Lung microvascular endothelial cell (primary cell): ENCODE measurements around the gene KATNB1. TPM values are rescaled to one million over a fixed set of nuclear protein-coding genes. Genes with fewer than 3 reads are reported as not detected.
"Not testable (repeated sequence)": the region's sequence is repeated elsewhere in the genome, so short reads cannot be mapped to it uniquely, and the experiment has no call there.

ENCODE experiments used
- DNase-seq, 2 donors: peaks; one replicate each; pipeline versions ENCODE4 v3.0.0 to v3.0.0-alpha.2; 2010; ENCODE audit warnings: low read depth in 2 of 2
- total RNA-seq: library from RNA; depleted of rRNA; stranded (reverse); fragments of >200 nt; gene quantifications from 2 replicates; pipeline ENCODE4 v1.2.1, GENCODE V29; 2014

The KATNB1 gene
- total RNA-seq, 1 donor from 2014 or later: 23.2 TPM

- DNase-seq: no peak
These were observed 7.9 kb downstream of the KATNB1 start for GRCh38 chr16:57743458-57743857.

DNA sequence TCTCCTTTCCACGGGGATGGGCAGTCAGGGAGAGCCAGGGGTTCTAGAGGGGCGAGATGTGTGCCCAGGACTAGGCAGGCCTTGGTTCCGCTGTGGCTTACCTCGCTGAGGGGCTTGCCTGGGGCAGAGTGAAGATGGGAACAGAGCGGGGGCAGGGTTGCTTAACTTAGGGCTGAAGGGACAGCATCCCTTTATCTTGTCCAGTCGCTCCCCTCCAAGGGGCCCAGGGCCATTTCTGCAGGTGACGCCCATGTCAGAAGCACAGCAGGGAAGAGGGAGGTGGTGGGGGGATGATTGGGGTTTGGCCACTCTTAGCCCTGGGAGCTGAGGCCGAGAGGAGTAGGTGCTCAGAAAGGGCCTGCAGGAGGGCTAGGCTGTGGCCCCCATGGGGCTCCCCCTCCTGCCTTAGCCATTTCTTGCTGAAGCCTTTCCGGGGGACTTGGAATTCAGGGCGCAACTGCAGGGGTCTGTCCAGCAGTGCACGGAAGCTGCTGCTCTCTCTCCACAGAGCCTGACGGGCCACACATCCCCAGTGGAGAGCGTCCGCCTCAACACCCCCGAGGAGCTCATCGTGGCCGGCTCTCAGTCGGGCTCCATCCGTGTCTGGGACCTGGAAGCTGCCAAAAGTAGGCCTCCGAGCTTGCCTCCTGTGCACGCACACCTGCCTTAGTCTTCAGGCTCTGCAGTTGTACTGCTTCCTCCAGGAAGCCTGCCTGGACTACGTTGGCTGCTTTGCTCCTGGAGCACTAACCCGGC is 8.5 kb downstream of the KATNB1 start:
- DNase-seq: no peak

DNA sequence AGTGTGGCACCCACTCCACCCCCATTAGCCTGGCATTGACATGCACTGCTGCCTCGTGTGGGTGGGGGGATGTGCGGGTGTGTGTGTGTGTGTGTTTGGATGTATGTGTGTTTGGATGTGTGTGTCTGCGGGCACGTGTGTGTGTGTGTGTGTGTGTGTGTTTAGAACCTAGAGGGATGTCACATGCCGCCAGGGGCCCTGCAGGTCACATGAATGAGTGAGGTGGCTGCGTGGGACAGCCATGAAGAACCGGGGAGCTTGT is 9.0 kb downstream of the KATNB1 start:
- DNase-seq: no peak

- no peak for DNase-seq
These were observed 10.2 kb downstream of the KATNB1 start for GRCh38 chr16:57745768-57746167.

GRCh38 chr16:57746316-57746715 is 10.7 kb downstream of the KATNB1 start:
- DNase-seq: not testable (repeated sequence)

DNA sequence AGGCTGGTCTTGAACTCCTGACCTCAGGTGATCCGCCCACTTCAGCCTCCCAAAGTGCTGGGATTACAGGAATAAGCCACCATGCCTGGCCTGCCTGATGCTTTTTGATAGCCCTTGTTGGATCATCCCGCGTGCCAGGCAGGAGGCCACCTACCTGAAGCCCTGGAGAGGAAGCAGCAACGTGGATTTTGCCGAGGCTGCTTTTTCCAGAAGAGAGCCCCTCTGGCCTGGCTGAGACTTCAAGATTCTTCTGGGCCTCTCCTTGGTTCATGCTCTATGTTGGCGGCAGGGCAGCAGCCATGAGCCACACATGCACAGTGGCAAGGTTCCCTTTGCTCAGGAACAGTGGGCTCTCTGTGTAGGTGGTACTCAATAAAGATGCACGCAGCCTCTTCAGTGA is 11.5 kb downstream of the KATNB1 start:
- DNase-seq: no peak

GRCh38 chr16:57747496-57747895 is 11.9 kb downstream of the KATNB1 start:
- no peak for DNase-seq

DNA sequence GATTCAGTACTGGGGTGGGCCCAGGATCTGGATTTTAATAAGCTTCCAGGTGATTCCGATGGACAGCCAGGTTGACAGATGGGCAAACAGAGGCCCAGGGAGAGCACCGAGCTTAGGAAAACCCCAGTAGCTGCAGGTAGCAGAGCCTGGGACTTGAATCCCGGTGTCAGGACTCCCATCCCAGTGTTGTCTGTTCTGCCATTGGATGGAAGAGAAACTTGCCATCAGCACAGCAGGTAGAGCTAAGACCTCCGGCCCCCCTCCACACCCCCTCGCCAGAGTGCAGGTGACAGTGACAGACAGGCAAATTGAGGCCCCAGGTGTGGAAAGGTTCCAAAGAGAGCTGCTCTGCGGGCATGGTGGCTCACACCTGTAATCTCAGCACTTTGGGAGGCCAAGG is 12.4 kb downstream of the KATNB1 start:
- no peak for DNase-seq

DNA sequence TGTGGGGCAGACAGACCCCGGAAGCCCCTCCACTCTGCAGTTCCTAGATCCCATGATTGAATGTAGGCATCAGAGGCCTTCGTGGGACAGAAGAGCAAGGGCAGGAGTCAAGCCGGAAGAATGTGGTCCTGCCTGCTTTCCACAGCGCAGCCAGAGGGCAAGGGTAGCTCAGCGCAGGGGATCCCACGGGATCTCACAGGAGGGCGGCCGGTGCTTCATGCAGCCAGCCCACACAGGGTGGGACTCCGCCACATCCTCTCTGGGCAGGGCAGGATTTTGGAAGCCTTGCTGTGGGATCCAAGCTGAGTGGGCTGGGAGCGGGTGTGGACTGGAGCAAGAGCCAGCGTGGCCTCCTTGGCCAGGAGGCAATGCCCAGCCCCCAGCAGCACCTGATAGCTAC is 13.0 kb downstream of the KATNB1 start:
- no peak for DNase-seq

- DNase-seq: no peak
These were observed 13.6 kb downstream of the KATNB1 start for GRCh38 chr16:57749101-57749692.

GRCh38 chr16:57749856-57750452 is 14.4 kb downstream of the KATNB1 start:
- DNase-seq: no peak

GRCh38 chr16:57750796-57751538 is 15.4 kb downstream of the KATNB1 start:
- DNase-seq: no peak

DNA sequence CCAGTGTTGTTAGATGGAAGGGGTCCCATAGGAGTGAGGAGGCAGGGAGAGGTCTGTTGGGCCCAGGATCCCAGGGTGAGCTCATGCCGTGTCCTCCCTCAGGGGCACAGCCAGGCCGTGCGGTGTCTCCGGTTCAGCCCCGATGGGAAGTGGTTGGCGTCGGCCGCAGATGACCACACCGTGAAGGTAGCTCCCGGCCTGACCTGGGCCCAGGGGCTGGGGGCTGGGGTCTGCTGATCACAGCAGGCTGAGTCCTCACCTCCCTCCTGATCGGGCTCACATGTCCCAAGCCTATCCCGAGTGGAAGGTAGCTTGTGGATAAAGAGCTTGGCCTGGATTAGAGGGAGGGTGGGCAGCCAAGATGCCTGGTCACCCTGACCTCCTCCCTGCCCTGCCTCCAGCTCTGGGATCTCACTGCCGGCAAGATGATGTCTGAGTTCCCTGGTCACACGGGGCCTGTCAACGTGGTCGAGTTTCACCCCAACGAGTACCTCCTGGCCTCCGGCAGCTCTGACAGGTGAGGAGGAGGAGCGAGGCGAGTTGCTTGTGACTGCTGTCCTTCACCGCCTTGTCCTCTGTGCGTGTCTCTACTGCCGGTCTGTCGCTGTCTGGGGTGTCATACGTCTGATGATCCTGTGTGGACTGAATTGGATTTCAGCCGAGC is 16.1 kb downstream of the KATNB1 start:
- no peak for DNase-seq

GRCh38 chr16:57752203-57752580 is 16.6 kb downstream of the KATNB1 start:
- no peak for DNase-seq

DNA sequence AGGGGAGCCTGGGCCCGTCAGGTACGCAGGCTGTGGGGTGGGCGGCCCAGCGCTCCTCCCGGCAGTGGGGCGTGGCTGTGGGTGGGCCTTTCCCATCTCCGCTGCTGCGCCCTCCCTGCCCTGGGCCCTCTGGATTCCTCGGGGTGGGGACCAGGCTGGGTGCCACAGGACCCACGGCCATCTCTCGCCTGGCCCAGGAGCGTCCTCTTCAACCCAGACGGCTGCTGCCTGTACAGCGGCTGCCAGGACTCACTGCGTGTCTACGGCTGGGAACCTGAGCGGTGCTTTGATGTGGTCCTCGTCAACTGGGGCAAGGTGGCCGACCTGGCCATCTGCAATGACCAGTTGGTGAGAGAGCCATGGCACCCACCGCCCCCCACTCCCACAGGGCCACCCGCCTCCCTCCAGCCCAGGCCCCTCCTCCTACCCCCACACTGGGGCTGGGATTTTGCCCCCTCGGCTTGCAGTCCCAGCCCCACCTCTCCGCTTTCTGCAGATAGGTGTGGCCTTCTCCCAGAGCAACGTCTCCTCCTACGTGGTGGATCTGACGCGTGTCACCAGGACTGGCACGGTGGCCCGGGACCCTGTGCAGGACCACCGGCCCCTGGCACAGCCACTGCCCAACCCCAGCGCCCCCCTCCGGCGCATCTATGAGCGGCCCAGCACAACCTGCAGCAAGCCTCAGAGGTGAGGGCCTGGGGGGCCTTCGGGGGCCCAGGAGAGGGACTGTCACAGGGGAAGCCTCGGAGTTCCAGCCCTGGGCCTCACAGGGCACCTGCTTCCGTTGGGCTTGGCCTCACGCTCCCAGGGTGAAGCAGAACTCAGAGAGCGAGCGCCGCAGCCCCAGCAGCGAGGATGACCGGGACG is 17.2 kb downstream of the KATNB1 start:
- no peak for DNase-seq

DNA sequence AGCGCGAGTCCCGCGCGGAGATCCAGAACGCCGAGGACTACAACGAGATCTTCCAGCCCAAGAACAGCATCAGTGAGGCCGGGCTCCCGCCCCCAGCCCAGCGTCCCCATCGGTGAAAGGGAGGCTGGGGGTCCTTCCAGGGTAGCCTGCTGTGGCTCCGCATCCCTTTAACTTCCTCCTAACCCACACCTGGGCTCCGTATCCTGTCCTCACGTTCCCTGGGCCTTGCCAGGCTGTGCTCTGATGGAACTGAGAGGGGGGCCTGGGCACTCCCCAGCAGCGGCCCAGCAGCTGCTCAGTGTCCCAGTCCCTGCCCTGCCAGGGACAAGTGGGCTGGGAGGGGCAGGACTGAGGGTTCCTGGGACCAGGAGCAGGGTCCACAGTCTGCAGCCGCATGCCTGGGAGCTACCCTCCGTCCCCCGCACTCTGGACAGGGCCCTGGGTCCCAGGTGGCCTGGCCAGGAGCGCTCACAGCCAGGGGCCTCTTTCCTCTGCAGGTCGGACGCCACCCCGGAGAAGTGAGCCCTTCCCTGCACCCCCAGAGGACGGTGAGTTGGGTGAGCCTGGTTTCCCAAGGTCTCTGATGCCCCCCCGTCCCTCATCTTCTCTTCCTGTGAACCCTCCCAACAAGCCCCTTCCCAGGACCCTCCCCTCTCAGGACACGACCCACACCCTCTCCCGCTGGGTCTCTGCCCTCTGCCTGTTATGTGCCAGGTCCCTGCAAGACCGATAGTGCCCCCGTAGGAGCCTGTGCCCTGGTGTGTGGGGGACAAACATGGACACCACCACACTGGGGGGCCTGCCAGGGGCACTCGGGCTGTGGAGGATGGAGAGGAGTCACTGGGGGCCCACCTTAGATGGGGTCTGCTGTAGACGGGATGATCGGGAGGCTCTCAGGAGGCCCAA is 18.1 kb downstream of the KATNB1 start:
- DNase-seq: no peak

DNA sequence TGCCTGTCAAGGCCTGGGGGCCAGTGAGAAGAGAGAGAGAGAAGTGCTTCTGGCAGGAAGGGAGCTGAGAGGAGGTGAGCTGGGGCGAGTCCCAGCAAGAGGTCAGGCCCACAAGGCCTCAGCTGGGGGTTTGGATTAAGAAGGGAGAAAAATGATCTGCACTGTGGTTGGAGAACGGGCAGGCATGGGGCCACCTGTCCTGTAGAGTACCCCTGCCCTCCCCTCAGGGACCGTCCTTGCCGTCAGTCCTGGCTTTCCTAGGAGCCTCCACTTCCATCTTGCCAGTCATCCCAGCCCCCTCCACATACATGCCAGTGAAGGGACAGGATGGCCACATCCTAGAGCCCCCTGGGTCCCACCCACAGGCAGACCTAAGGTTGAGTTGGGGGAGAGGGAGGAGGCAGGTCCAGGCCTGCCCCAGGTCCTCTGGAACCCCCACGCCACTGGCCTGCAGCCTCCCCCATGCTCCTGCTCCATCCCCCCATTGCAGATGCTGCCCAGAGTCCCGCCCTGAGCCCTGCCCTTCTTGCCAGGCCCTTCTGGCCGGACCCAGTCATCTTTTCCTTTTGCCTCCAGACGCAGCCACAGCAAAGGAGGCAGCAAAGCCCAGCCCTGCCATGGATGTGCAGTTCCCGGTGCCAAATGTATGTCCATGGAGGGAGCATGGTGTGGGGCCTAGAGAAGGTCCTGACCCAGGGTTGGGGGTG is 18.9 kb downstream of the KATNB1 start:
- DNase-seq: no peak

GRCh38 chr16:57755061-57755684 is 19.6 kb downstream of the KATNB1 start:
- DNase-seq: no peak
